ENCODE data around the gene ZBTB16. TPM values are rescaled to one million over a fixed set of nuclear protein-coding genes. Genes with fewer than 3 reads are reported as not detected.

Gene ZBTB16
- total RNA-seq, 1 experiment from 2014 or later = 0.21 TPM

GRCh38 chr11:114259551-114259983 lies 200.1 kb downstream of the ZBTB16 start:
- TF ChIP-seq REST (IDR thresholded peaks at IDR 0.05; ENCODE audit: insufficient read depth in 1 of 2, low read depth in 2 of 2, low read length in 1 of 2) = no peak
- TF ChIP-seq SIN3A (IDR thresholded peaks at IDR 0.05; ENCODE audit: borderline replicate concordance, insufficient read depth, low read depth, low read length) = no peak
- TF ChIP-seq, protein P1, sequence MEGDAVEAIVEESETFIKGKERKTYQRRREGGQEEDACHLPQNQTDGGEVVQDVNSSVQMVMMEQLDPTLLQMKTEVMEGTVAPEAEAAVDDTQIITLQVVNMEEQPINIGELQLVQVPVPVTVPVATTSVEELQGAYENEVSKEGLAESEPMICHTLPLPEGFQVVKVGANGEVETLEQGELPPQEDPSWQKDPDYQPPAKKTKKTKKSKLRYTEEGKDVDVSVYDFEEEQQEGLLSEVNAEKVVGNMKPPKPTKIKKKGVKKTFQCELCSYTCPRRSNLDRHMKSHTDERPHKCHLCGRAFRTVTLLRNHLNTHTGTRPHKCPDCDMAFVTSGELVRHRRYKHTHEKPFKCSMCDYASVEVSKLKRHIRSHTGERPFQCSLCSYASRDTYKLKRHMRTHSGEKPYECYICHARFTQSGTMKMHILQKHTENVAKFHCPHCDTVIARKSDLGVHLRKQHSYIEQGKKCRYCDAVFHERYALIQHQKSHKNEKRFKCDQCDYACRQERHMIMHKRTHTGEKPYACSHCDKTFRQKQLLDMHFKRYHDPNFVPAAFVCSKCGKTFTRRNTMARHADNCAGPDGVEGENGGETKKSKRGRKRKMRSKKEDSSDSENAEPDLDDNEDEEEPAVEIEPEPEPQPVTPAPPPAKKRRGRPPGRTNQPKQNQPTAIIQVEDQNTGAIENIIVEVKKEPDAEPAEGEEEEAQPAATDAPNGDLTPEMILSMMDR (IDR thresholded peaks at IDR 0.05) = no peak
- TF ChIP-seq POLR2AphosphoS5 (IDR thresholded peaks at IDR 0.05; ENCODE audit: low read depth, low read length) = no peak
- TF ChIP-seq TCF7L2 (IDR thresholded peaks at IDR 0.05; ENCODE audit: low read depth, low read length) = no peak
- in situ Hi-C loops (cut with HindIII; ENCODE audit: low pct_unique_long_range_greater_than_20kb, low sequenced_read_pairs) = no loop called here
- Histone ChIP-seq H3K27ac (ENCODE audit: low read length) (no peak overlapping the region), H3K4me1 (ENCODE audit: control insufficient read depth, insufficient read depth, low read length) (no peaks in the 10 kb centered on the region), H3K27me3 (ENCODE audit: control insufficient read depth, insufficient read depth, low read length) (peaks cover 14% of the 10 kb centered on the region), H3K9me3 (ENCODE audit: control insufficient read depth, insufficient read depth, low read depth, low read length) (no peaks in the 10 kb centered on the region), H3K36me3 (ENCODE audit: control insufficient read depth, insufficient read depth, low read length) (no peaks in the 10 kb centered on the region), H3K4me3 (ENCODE audit: low read depth in 2 of 2, low read length in 2 of 2) (no peak overlapping the region)
- BruUV-seq (replicated peaks) = no TSS peak
- ChIA-PET POLR2A (no interaction called here), CTCF (interaction anchor here (0.7 to 2.7 kb wide), 3 partner anchors 265 to 446 kb away, joined by 3 to 22 read pairs (median 3); no protein-coding TSS in a partner anchor)
- no peak for ATAC-seq
- intact Hi-C loops (cut with micrococcal nuclease; ENCODE audit: unreplicated experiment) = no loop called here
- DNase-seq (ENCODE audit: low read depth, low spot score) = no peak

- no peaks in the 10 kb centered on the region for H3K36me3 ChIP-seq (ENCODE audit: control insufficient read depth, insufficient read depth, low read length)
- no peak overlapping the region for H3K27ac ChIP-seq (ENCODE audit: low read length)
- no TSS peak for BruUV-seq (replicated peaks)
- CTCF ChIA-PET = interaction anchor here (0.5 to 2.7 kb wide), 3 partner anchors 11 to 268 kb away, joined by 3 to 22 read pairs (median 11); no protein-coding TSS in a partner anchor
- H3K27me3 ChIP-seq (ENCODE audit: control insufficient read depth, insufficient read depth, low read length) = peaks cover 14% of the 10 kb centered on the region
- no peak for DNase-seq (ENCODE audit: low read depth, low spot score)
- POLR2A ChIA-PET = no interaction called here
- ATAC-seq = no peak
- in situ Hi-C loops (cut with HindIII; ENCODE audit: low pct_unique_long_range_greater_than_20kb, low sequenced_read_pairs) = no loop called here
- no peaks in the 10 kb centered on the region for H3K9me3 ChIP-seq (ENCODE audit: control insufficient read depth, insufficient read depth, low read depth, low read length)
- intact Hi-C loops (cut with micrococcal nuclease; ENCODE audit: unreplicated experiment) = loop anchor here (2.0 to 5.0 kb wide), 2 partner anchors 225 to 453 kb away; no protein-coding TSS in a partner anchor
- no peak for TF ChIP-seq POLR2AphosphoS5 (IDR thresholded peaks at IDR 0.05; ENCODE audit: low read depth, low read length)
- no peak for TF ChIP-seq REST (IDR thresholded peaks at IDR 0.05; ENCODE audit: insufficient read depth in 1 of 2, low read depth in 2 of 2, low read length in 1 of 2)
- H3K4me1 ChIP-seq (ENCODE audit: control insufficient read depth, insufficient read depth, low read length) = no peaks in the 10 kb centered on the region
- H3K4me3 ChIP-seq (ENCODE audit: low read depth in 2 of 2, low read length in 2 of 2) = no peak overlapping the region
Measured at GRCh38 chr11:114260077-114260476, 200.6 kb downstream of the ZBTB16 start.

Measured in Panc1 (cell line).